Gastrocnemius medialis (tissue), 4 donors: ENCODE data around the gene AFF3. TPM values are rescaled to one million over a fixed set of nuclear protein-coding genes. Genes with fewer than 3 reads are reported as not detected.

Source experiments
- ATAC-seq, 2 donors: fragments of 150-250 bp; one replicate each; pipeline ENCODE4 v1.9.1; 2016
- DNase-seq, 2 donors: peaks; one replicate each; pipeline ENCODE4 v3.0.0-alpha.2; 2019
- H3K27ac ChIP-seq, 4 donors: fragments of 200-600 bp; sonication (generic); 1 replicate in 1 of 4; 2 replicates in 3 of 4; pipeline ENCODE4 v1.5.1; 2016 to 2018; ENCODE audit warnings: mild to moderate bottlenecking in 2 of 4, moderate library complexity in 1 of 4
- H3K27me3 ChIP-seq, 3 donors: fragments of 200-600 bp; sonication (generic) in 2 of 3; 1 replicate in 1 of 3; 2 replicates in 2 of 3; pipeline versions ENCODE4 v1.5.1 to v1.6.0; 2016 to 2019; ENCODE audit warnings: mild to moderate bottlenecking in 1 of 3, moderate library complexity in 1 of 3
- H3K36me3 ChIP-seq, 2 donors: fragments of 200-600 bp; sonication (generic) in 1 of 2; one replicate each; pipeline ENCODE4 v1.5.1; 2017 to 2018
- H3K4me1 ChIP-seq, 2 donors: fragments of 200-600 bp; sonication (generic) in 1 of 2; one replicate each; pipeline ENCODE4 v1.5.1; 2016 to 2017; ENCODE audit warnings: mild to moderate bottlenecking in 2 of 2
- H3K4me3 ChIP-seq, 4 donors: fragments of 200-600 bp; sonication (generic) in 3 of 4; 1 replicate in 1 of 4; 2 replicates in 3 of 4; pipeline ENCODE4 v1.5.1; 2016 to 2019; ENCODE audit warnings: mild to moderate bottlenecking in 2 of 4
- H3K9me3 ChIP-seq, 3 donors: fragments of 200-600 bp; sonication (generic) in 2 of 3; 1 replicate in 1 of 3; 2 replicates in 2 of 3; pipeline ENCODE4 v1.5.1; 2016 to 2019
- CTCF ChIP-seq, 5 experiments: fragments of 450-650 bp in 3 of 5; fragments of 200-600 bp in 2 of 5; sonication (generic) in 2 of 5; IDR thresholded peaks in 4 of 5; conservative IDR thresholded peaks in 1 of 5; 1 replicate in 4 of 5; 2 replicates in 1 of 5; pipeline ENCODE4 v1.5.1; 2016 to 2019; ENCODE audit warnings: antibody characterized with exemption in 5 of 5, mild to moderate bottlenecking in 3 of 5, moderate library complexity in 3 of 5
- POLR2A ChIP-seq, 2 donors: fragments of 450-650 bp; IDR thresholded peaks; one replicate each; pipeline ENCODE4 v1.6.1; 2017; ENCODE audit warnings: antibody characterized with exemption in 2 of 2, mild to moderate bottlenecking in 2 of 2, moderate library complexity in 2 of 2
- in situ Hi-C, 4 donors: fragments of 200-750 bp; cut with MboI; loops; one replicate each; pipeline versions ENCODE4 v1.15.0 to v1.8.0; 2017; ENCODE audit warnings: low sequenced_read_pairs in 4 of 4
- intact Hi-C: fragments of 100-400 bp; cut with DNase I; formaldehyde crosslinking; loops from one replicate; pipeline ENCODE4 v1.15.1; 2023; ENCODE audit warnings: low total_unique reads
- total RNA-seq, 4 donors: library from RNA; depleted of rRNA; stranded (reverse); fragments of >200 nt; gene quantifications; one replicate each; pipeline versions ENCODE4 v1.1.0 to v1.2.3, GENCODE V29; 2016

AFF3 gene
- total RNA-seq, 4 donors from 2014 or later: 0.22 to 0.55 (median 0.47) TPM

- DNase-seq: no peak
- no peak overlapping the region for H3K27ac ChIP-seq
- H3K4me3 ChIP-seq: no peak overlapping the region
- in situ Hi-C loops: no loop called here
- no peaks in the 10 kb centered on the region for H3K4me1 ChIP-seq
- TF ChIP-seq CTCF (IDR thresholded peaks at IDR 0.05 in 4 of 5, conservative IDR thresholded peaks at IDR 0.05 in 1 of 5) (no peak), POLR2A (IDR thresholded peaks at IDR 0.05) (no peak)
- ATAC-seq: no peak
- no peaks in the 10 kb centered on the region for H3K36me3 ChIP-seq
- no peaks in the 10 kb centered on the region for H3K9me3 ChIP-seq
- H3K27me3 ChIP-seq: no peaks in the 10 kb centered on the region
- intact Hi-C loops: no loop called here
Observed at GRCh38 chr2:99682275-99683060, 459.9 kb downstream of the AFF3 start.

- H3K9me3 ChIP-seq: no peaks in the 10 kb centered on the region
- no peak overlapping the region for H3K4me3 ChIP-seq
- in situ Hi-C loops (no loop called here), intact Hi-C loops (no loop called here)
- ATAC-seq (no peak), DNase-seq (no peak)
- H3K27me3 ChIP-seq: no peaks in the 10 kb centered on the region
- no peaks in the 10 kb centered on the region for H3K4me1 ChIP-seq
- TF ChIP-seq POLR2A (IDR thresholded peaks at IDR 0.05) (no peak), CTCF (IDR thresholded peaks at IDR 0.05 in 4 of 5, conservative IDR thresholded peaks at IDR 0.05 in 1 of 5) (no peak)
- H3K36me3 ChIP-seq: no peaks in the 10 kb centered on the region
- no peak overlapping the region for H3K27ac ChIP-seq
Observed at GRCh38 chr2:99680946-99681345, 461.4 kb downstream of the AFF3 start.

- no peak overlapping the region for H3K4me3 ChIP-seq
- DNase-seq (peak in 1 of 2 donors; percentile 18), ATAC-seq (peak in 1 of 2 donors; percentile 61)
- H3K9me3 ChIP-seq: no peaks in the 10 kb centered on the region
- in situ Hi-C loops (no loop called here), intact Hi-C loops (no loop called here)
- no peaks in the 10 kb centered on the region for H3K4me1 ChIP-seq
- TF ChIP-seq POLR2A (IDR thresholded peaks at IDR 0.05) (no peak), CTCF (IDR thresholded peaks at IDR 0.05 in 4 of 5, conservative IDR thresholded peaks at IDR 0.05 in 1 of 5) (no peak)
- no peak overlapping the region for H3K27ac ChIP-seq
- H3K27me3 ChIP-seq: no peaks in the 10 kb centered on the region
- H3K36me3 ChIP-seq: no peaks in the 10 kb centered on the region
Observed at GRCh38 chr2:99679518-99679917, 462.9 kb downstream of the AFF3 start.

- Histone ChIP-seq H3K9me3 (no peaks in the 10 kb centered on the region), H3K36me3 (no peaks in the 10 kb centered on the region), H3K27me3 (no peaks in the 10 kb centered on the region), H3K4me1 (no peaks in the 10 kb centered on the region), H3K27ac (no peak overlapping the region), H3K4me3 (no peak overlapping the region)
- intact Hi-C loops: no loop called here
- in situ Hi-C loops: no loop called here
- ATAC-seq (no peak), DNase-seq (no peak)
- TF ChIP-seq CTCF (IDR thresholded peaks at IDR 0.05 in 4 of 5, conservative IDR thresholded peaks at IDR 0.05 in 1 of 5) (no peak), POLR2A (IDR thresholded peaks at IDR 0.05) (no peak)
Observed at GRCh38 chr2:99678625-99679024, 463.8 kb downstream of the AFF3 start.
